Activated CD4-positive, alpha-beta T cell treated with anti-CD3 and anti-CD28 coated beads, Interleukin-2, amount 50 U/mL, for 1 hour (primary cell): ENCODE measurements around the gene ZBTB7C.
A peak's percentile ranks its signal among the peaks of the same experiment; 100 is the strongest.

Experiments
- DNase-seq: peaks from one replicate; pipeline ENCODE4 v3.0.0-alpha.2; 2020

ZBTB7C gene

DNA sequence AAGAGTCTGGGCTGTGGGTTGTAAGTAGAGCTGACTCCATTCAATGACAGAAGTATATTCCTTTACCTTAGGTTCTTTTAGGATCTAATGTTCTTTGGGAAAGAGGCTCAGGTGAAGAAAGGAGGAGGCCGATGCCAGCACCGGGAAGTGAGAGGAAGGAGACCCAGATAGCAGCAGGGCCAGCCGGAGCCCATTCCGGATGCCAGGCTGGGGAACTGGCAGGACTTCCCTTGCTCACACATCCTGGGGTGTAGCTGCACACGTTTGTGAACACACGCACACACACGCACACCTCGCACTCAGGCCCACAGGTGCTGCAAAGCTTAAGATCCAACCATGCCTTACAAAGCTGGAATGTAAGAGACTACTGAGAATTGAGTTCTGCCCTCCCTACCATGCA, 383.0 kb downstream of the ZBTB7C start:
- no peak for DNase-seq

DNA sequence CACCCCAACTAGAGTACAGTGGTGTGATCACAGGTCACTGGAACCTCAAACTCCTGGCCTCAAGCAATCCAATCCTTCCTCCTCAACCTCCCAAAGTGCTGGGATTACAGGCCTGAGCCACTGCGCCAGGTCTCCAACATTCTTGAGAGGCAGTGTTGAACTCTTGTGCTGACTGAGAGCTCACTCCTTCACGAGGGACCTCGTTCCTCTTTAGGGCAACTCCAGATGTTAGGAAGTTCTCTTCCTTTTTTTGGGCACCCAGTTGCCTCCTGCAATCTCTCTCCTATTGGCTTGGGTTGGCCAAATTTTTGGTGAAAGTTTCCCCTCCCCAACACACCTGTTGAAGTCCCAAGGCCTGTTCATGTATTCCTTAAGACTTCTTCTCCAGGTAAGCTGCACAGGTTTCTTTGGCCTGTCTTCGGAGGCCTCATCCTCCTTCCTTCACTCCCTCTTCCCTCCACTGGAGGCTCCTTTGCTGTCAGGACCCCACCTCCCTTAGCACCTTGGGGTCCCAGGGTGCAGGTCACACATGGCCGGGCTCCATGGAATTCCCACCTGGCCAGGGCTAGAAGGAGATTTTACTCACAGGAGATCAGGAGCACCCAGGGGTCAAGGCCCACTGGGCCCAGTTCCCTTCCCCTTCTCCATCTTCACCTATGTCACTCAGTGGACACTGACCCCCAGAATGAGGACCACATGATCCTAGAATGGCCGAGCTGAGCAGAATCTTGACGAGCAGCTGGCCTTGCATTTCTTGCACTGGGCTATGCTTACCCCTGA, 384.1 kb downstream of the ZBTB7C start:
- DNase-seq: no peak

DNA sequence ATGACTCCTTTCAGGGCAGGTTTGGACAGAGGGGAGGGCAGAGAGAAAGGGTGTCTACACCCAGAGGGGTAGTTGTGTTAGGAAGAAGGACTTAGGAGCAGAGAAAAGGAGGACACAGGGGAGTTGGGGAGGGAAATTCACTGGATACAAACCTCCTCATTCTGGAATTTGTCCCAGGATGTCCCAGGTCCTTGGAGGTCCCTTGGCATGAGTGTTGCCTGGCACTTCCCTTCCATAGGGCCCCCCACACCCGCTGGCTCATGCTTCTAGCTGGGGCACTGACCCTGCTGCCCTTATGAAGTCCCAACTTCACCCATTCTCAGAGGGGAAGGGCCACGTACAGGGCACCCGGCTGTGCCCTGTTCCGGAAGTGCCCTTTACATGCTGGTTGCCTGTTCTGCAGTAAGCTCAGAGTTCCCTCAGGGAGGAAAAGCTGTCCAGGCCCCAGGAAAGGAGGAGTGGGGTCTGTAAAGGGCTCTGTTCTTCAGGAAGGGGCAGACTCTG, 385.1 kb downstream of the ZBTB7C start:
- DNase-seq: no peak

DNA sequence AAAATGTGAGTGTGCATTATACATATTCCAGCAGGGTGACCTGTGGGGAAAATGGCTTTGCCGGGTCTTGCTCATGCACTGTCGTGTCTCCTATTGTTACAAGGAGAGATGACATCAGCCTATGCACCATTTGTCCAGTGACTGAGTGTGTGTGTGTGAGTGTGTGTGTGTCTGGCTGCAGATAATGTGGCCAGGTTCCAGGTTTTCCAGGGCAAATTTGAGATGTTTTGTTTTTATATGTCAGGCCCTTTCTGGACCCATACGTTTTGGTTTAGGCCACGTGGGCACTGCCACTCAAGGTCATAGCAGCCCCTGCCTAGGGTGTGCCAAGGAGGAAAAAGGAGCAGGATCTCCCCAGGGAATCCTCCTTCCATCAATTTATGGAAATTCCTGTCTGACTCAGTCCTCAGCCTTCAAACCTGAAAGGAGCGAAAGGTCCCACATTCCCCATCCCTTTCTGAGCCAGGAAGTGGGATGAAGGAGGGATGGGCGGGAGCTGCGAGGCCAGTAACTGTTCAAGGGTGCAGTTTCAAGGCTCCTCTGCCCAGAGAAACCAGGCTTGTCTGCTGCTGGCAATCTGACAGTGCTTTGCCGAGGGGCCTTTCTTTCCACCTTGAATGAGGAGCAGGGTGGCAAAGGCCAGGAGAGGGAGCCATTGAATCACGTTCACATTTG, 385.7 kb downstream of the ZBTB7C start:
- DNase-seq: no peak

DNA sequence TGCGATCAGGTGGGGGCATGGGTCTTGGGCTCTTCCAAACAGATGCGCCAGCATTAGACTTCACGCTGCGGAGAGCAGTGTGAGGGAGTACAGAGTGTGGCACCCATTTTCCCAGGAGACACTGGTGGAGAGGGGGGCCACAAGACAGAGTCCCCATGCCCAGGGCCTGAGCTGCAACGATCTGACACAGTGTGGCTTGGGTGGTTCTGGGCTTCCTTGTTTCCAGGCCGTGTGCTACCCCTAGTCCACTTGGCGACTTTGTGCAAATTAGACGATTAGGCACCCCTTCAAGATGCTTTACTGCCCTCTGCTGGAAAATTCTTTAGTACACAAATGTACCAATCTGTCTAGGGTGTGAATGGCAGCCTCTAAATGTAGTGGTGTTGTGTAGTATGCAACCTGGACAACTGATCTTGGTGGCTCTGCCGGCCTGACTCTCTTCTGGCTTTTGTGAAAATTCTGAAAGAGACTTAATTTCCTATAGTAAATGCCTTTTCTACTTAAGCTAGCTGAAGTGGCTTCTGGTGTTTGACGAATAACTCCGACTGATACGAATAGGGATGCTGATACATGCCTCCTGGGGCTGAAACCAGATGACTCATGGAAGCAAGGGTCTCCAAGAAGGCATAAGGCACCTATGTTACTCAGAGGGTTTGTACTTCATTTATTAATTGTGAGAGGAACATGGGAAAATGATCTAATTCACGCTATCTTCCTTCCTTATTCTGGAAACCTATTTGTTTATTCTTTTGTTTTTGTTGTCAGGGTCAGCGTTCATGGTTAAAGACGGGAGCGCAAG, 386.5 kb downstream of the ZBTB7C start:
- DNase-seq: no peak

DNA sequence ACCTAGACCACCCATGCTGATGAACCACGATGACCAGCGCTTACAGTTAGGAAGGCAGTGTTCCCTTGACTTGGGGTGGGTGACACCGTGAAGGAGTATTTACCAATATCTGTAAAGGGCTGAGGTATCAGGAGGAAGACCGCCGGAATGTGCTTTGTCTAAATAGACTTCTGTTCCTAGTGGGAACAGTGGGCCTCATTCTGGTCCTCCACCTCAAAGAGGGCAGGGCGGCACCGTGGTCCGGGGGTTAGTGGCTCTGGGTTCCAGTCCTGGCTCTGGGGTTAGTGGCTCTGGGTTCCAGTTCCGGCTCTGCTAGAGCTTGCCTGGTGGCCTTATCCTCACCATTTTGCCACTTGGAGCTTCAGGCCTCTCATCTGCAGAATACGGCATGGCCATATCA, 387.2 kb downstream of the ZBTB7C start:
- DNase-seq: no peak

DNA sequence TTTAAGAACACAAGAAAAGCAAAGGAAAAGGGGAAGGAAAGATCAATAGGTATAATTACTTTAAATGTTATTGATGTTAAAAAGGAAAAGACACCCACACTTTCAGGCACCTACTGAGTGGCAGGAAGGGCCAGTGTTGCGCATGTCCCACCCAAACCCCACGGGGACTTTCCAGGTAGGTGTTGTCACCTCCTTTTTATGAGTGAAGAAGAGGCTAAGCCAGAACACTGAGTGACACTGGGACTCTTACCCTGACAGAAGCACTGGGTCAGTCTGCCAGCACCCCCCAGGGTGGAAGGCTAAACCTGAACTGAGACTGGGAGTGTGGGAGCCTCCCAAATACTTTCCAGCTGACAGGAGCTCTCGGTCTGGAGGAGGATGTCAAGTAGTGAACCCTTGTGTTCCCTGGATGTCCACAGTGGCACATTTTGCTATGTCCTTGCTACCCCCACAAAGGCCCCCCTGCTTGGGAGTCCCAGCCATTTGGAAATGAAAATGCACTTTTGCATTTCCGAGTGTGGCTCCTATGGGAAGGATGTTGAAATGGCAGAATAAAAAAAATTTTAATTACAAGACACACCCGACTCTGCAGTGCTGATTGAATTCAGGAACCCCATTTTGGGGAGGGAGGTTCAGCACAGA, 387.8 kb downstream of the ZBTB7C start:
- DNase-seq: no peak

DNA sequence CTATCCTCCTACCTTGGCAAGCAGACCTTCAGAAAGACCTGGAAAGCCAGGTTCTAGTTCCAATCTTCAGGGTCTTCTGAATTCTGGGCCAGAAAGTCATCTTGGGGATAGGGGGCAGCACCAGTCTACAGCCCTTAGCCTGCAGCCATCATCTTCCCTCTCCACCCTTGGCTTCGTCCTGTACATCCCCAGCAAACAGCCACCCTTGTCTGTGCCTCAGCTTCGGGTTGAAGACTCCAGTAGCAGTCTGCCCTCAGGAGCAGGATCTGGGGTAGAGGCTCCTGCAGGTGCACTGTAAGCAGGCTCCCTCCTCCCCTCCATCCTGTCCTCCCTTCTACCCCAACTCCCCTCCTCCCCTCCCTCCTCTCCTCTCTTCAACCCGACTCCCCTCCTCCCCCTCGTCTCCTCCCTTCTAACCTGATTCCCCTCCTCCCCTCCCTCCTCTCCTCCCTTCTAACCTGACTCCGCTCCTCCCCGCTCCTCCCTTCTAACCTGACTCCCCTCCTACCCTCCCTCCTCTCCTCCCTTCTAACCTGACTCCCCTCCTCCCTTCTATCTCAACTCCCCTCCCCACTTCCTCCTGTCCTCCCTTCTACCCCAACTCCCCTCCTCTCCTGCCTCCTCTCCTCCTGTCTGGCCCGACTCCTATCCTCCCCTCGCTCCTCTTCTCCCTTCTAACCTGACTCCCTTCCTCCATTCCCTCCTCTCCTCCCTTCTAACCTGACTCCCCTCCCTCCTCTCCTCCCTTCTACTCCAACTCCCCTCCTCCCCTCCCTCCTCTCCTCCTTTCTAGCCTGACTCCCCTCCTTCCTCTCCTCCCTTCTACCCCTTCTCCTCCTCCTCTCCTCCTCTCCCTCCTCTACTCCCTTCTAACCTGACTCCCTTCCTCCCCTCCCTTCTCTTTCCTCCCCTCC, 388.6 kb downstream of the ZBTB7C start:
- DNase-seq: no peak

DNA sequence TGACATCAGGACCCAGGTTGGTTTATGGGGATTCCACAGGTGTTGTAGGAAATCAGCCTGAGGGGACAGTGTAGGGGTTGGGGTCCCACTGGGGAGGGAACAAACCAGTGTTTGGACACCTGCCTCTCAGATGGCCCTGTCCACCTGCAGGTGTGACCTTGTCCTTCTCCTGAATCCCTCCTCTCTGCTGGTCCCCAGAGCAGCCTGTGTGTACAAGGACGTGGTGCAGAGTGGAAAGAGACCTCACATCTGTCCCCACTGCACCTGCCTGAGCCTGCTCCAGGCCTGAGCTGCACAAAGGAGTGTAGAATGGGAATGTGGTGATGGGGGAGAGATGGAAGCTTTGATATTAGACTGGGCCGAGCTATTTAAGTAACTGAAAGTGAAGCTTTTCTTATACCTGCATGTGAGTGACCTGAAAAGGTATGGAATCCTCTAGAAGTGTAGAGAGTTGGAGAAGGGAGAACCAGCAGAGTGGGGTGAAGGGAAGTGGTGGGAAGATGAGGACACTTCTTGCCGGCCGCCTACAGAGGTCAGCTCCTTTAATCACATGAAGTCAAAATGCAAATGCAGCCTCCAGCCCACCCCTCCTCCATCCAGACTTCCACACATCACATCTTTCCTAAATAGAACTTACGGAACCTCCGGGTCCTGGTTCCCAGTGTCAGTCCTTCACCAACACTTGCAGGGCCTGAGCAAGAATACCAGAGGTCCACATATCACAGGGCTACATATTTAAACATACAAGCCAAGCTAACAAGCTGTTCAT, 389.4 kb downstream of the ZBTB7C start:
- DNase-seq: no peak

DNA sequence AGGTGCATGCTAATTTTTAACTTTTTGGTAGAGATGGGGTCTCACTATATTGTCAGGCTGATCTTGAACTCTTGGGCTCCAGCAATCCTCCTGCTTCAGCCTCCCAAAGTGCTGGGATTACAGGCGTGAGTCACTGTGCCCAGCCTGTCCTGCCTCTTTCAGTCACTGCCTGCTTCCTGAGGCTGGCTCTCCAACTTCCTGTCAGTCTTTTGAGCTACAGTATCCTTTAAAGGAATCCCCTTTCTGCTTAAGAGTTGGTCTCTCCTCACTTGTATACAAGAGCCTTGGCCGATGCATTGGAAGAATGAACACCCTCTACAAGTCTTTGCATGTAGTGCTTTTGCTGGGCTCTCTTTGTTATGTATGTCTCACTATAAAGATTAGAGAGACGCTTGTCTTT, 390.3 kb downstream of the ZBTB7C start:
- no peak for DNase-seq

DNA sequence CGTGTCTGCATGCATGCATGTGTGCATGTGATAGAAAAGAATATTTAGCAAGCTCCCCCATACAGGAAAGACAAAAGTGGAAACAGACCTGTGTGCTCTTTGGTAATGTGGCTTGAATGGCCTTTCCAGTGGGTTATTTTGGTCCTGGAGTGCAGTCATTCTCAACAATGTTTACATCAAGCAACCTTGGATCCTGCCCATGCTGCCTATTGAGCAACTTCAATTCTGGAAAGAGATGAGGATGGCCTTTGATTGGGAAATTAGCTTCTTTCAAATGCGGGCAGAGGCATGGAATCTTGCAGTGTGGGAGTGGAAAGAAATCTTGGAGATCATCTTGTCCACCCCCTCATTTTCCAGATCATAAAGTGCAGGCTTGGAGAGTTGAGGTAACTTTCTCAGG, 391.5 kb downstream of the ZBTB7C start:
- no peak for DNase-seq

DNA sequence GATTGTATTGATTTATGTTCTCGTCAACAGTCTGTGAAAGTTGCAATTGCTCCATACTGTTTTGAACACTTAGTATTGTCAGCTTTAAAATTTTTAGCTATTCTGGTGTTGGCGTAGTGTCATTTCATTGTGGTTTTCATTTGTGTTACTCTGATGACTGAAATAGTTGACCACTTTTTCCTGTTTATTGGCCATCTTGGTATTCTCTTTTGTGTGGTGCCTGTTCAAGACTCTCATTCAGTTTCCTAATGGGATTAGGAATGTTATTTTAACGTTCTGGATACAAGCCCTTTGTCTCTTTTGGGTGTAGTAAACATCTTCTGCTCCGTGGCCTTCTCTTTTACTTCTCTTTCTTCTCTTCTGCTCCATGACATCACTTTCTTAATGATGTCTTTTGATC, 396.0 kb downstream of the ZBTB7C start:
- no peak for DNase-seq

DNA sequence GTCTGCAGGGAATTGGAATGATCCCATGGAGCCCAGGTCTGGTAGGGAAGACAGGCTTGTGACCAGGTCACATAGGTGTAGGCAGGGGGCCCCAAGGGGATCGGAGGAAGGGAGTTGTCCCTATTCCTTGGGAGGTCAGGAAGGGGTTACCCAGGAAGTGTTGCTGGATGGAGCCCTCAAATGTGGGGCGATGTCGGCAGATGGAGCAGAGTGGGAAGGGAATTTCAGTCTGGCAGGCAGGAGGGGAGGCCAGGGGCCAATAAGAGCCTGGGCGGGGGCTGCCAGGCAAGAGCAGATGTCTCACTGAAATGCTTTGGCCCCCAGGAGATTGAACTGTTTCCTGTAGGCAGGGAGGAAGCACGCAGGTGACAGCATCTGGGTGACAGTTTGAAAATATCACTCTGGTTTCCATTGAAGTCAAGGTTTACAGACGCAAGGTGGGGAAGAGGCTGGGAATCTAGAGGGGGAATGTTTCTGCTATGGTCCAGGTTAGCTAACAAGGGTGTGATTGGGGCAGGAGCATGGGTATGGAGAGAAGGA, 397.2 kb downstream of the ZBTB7C start:
- no peak for DNase-seq

DNA sequence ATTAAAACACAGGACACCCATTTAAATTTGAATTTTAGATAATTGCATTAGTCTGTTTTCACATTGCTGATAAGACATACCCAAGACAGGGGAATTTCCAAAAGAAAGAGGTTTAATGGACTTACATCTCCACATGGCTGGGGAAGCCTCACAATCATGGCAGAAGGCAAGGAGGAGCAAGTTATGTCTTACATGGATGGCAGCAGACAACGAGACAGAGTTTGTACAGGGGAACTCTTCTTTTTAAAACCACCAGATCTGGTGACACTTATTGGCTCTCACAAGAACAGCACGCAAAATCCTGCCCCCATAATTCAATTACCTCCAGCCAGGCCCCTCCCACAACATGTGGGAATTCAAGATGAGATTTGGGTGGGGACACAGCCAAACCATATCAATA, 398.9 kb downstream of the ZBTB7C start:
- no peak for DNase-seq

DNA sequence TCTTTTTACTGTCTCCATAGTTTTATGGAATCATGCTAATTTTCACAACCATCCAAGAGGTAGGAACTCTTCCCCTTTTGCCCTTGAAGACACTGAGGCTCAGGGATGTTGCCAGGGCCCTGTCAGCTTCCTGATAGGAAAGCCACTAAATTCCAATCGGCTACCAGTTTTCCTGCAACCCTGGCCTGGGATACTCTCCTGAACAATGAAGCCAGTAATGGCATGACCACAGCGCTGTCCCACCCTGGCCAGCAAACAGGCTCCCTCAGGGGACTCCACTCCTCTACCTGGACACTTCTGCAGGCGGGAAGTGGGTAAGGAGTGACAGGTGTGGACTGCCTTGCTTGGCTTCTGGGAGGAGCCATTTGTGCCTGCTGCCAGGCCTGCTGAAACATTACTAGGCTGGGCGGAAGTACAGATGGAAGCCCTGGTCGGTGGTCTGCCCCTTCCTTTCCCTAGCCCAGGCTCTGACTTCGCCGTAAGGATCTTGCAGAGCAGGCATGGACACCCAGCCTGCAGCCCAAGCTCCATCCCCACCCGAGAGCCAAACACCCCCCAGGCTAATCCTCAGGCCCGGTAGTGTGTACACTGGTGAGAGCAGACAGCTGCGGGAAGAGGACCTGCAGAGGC, 400.0 kb downstream of the ZBTB7C start:
- no peak for DNase-seq

DNA sequence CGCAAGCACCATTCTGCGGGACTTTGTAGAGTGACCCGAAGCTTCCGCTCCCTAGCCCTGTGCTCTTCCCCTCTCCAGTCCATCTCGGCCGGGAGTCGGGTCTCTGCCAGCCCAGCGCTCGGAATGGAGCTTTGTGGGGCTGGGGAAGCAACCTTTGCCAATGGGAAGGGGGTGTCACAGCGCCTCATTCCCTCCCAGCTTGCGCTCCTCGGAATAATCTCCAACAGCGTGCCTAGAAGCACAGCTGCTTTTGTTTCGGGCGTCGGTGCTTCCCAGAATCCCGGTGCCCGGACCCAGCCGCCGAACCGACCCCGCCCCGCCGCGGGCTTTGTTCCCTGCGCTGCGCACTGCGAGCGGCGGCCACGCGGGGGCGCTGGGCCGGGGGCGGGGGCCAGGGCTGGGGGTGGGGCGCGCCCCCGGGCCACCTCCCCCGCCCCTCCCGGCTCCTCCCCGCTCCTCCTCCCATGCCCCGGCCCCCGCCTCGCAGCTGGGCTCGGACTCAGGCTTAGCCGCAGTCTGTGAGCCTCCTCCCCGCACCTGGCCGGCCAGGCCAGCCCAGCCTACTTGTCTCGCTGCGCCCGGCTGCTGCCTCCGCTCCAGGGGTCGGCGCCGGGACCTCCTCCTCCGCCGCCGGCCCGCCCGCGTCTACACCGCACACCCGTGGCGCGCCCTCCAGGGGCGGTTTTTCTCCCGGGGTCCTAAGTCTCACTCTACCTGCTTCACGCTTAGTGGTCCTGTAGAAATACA, 401.1 kb downstream of the ZBTB7C start:
- peak; percentile 34 for DNase-seq

DNA sequence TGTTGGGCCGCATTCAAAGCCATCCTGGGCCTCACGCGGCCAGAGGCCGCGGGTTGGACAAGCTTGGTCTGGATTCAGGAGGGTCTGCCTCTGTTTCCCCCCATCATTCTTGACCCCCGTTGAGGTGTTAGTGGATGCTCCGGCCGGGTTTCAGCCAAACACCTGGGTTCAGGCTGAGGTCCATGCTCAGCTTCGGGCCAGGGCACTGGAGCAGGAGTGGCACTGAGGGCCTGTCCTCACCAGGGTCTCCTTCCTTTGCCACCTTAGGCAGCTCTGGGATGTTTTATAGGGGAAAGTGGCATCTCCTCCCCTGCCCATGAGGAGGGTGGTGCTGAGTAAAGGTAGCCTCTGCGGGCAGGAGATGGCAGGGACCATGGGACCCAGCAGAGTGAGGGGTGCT, 401.8 kb downstream of the ZBTB7C start:
- no peak for DNase-seq

DNA sequence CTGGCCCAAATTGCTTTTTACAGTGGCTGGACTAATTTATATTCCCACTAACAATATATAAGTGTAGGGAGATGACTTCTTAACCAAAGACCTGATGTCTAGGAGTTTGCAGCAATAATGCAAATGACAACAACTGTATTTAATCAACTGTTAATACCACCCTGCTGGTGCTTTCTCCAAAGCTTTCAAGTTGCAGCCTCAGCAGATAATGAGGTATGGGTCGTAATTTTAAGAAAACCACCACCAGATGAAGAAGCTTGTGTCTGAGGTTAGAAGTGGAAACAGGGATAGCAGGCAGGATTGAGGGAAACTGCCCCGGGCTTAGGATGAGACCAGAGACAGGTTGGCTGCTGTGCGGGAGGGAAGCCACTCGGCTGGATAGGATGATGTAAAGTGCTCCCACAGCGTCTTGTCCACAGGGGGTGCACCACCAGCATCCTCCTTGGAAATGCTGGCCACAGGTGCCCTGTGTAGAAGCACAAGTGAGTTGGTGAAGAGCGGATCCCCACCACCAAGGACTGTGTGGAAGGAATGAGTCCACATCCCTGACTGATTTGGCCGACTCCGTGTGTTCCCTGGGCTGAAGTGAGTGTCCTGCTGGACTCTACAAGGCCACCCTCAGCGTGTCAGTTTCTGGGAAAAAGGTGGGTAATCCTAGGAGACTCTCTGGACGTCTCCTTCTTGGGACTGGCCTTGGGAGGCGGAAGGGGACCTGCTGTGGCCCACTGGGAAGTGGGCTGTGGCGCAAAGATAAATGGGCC, 402.6 kb downstream of the ZBTB7C start:
- DNase-seq: no peak

DNA sequence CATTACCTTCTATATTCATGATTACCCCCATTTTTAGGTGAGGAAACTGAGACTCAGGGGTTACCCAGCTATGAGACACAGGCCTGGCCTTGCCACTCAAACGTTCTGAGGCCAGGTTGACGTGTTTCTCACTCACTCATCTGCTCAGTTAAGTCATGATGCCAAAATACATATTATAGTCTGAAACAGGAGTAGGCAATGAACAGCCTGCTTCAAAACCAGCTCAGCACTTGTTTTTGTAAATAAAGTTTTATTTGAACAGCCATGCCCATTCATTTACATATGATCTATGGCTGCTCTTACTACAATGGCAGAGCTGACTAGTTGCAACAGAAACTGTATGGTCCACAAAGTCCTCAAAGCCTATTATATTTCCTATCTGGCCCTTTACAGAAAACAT, 404.6 kb downstream of the ZBTB7C start:
- no peak for DNase-seq
